Measurements from ENCODE around the gene GRM8.

Gene GRM8

DNA sequence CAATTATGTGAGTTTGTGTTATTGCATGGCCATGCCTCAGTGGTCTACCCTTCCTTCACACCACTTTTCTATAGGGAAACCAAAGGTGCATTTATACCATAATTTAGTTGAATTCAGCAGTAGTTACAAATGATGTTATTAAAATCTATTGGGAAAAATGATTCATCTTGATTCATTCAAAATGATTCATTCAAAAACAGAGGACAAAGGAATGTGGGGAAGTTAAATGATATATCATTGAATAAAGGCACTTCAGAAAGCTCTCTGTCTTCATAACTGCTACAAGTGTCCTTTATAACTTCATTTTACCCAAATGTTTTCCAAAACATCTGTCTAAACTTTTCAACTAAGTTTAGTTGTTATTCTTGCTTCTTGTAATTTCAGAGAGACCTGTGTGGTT, 722.9 kb downstream of the GRM8 start:
- DNase-seq (ENCODE audit: low read depth in 2 of 2): no peak

DNA sequence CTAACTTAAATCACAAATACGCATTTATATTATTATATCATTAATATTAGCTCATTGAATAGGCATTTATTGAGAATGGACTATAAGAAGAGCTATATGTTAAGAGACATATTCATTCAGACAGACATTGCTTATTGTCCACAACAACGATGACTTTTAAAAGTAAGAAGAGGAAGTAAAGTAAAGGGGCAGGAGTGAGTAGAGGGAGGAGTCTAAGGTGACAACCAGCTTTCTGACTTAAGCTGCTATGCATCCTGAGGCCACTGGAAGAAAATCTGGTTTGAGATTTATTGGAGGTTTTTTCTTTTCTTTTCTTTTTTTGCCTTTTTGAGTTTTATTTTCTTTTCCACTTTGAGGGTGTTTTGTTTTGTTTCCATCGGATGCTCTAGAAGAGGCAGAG, 723.5 kb downstream of the GRM8 start:
- DNase-seq (ENCODE audit: low read depth in 2 of 2): no peak

DNA sequence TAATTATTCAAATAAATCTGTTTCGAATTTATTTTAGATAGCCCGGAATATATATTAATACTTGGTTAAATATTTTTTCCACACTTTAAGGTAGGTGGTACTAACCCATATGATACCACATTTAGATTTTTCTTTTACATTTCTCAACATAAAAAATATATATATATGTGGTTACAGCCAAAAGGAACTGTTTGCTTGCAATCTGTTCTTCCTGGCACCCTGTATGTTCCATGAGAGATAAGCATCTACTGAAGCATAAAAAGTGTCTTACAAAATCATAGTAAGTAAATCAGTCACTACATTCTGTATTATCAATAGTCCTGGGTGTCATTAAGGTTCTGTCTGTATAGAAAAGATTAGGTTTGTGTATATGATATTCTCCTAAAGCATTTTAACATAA, 726.8 kb downstream of the GRM8 start:
- DNase-seq (ENCODE audit: low read depth in 2 of 2): no peak

DNA sequence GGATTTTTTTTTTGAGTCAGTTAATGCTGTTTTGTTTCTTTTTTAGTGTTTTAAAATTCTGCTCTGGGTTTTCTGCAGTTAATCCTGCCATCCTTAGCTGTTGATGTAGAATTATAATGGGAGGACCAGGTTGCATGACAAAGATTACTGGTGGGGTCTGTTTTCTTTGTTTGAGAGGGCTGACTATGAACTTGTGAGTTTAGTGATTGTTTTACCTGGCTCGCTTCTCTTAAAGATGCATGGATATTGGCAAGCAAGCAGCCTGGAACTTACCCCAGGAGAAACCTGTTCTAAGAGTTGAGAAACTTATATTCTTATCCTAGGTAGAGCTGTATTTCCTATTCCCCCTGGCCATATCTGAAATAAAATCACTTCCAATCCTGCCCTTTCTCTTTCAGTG, 727.8 kb downstream of the GRM8 start:
- DNase-seq (ENCODE audit: low read depth in 2 of 2): no peak

DNA sequence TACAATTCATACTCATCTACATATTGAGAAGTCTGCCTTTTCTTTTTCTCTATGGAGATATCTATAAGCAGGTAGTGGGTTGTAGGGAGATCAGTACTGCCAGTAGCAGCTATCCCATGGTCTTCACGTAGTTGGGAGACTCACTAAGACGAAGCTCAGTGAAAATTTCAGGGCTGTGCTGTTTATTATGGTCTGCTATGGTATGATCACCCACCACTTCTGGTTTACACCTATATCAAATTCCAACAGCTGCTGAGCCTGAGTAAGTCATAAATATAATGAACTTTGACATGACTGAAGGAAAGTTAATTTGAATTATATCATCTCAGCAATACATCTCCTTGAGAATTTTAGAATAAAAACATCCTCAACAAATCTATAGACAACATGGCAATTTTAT, 741.7 kb downstream of the GRM8 start:
- DNase-seq (ENCODE audit: low read depth in 2 of 2): no peak

DNA sequence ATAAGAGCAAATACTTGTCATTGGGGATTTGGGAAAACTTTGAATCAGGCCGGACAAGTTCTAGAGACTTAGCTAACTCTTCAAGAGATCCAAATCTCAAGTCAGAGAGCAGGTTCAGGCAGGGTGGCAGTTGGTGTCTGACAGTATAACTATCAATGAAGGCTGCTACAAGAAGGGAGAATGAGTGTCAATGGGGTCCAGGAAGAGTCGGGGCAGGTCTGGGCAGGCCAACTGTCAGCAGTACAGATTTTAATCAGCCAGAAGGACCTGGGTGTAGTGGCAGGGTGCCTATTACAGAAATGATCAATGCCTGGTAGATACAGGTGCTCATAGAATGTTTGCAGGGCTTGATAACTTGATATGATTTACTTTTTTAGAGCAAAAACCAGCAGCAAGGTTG, 751.1 kb downstream of the GRM8 start:
- DNase-seq (ENCODE audit: low read depth in 2 of 2): no peak

DNA sequence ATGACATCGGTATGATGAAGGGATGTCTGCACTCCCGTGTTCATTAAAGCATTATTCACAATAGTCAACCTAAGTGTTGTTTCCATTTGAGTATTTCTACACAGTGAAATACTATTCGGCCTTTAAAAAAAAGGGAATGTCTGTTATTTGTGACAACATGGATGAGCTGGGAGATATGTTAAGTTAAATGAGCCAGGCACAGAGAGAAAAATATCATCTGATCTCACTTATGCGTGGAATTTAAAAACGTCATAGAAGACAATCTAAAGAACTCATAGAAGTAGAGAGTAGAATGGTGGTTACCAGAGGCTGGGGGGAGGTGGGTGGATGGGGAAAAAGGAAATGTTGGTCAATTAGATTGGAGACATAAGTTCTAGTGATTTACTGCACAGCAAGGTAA, 753.3 kb downstream of the GRM8 start:
- DNase-seq (ENCODE audit: low read depth in 2 of 2): no peak

DNA sequence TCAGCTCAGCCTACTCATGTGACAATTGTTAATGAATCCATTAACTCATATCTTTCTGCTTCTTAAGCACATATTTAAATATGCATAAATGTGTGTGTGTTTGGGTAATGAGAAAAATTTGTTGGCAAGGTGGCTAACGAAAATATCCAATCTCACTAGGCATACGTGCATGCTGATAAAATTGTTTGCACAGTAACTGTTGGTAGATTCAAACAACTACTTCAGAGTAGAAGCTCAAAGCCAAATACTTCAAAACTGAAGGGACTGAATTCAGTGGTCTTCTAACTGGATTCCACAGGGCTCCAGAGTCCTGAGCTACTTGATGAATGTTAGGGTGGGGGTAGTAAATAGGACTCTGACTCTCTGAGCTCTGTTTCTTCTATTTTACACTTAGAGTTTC, 757.0 kb downstream of the GRM8 start:
- DNase-seq (ENCODE audit: low read depth in 2 of 2): no peak

DNA sequence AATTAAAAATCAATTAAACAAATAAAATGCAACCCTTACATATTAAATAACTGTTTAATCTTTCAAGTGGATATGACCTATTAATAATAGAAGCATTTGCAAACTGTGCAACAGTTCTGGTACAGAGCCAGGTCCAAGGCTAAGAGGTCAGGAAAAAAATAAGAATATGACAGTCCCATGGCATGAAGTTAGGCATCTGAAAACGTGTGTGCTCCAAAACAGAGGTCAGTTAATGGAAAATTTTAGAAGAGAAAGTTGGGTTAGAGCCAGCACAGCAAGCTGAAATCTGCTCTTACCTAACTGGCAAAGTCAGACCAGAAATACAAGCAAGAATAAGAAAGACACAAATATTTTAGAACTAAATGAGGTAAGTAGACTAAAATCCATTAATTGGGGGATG, 757.7 kb downstream of the GRM8 start:
- DNase-seq (ENCODE audit: low read depth in 2 of 2): no peak

DNA sequence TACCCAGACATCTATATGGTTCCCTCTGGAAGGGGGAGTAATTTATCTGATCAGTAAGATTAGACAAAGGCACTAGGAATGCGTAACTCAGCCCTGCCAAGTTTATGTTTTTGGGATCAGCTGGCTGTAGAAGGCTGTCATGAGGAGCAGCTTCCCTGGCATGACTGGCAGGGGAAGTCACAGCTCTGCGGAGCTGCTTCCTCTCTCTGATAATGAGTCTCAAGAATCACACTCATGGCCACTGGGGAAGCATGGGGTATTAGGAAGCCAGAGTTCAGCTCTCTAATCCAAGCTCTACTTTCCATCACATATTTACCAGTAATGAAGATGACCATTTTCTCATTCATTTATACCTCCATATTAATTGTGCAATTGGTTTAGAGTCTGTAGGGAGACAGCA, 758.9 kb downstream of the GRM8 start:
- DNase-seq (ENCODE audit: low read depth in 2 of 2): no peak

DNA sequence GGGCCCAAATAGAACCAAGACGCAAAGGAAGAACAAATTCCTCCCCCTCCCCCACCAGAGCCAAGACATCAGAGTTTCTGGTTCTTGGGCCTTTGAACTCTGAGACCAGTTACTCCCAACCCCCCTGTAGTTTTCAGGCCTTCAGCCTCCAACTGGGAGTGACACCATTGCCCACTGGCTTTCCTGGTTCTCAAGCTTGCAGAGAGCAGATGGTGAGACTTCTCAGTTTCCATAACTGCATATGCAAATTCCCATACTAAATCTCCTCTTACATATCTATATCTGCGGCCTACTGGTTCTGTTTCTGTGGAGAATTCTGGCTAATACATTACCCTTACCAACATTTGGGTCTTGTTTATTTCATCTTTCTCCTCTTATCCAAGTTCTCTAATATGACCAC, 762.9 kb downstream of the GRM8 start:
- no peak for DNase-seq (ENCODE audit: low read depth in 2 of 2)

DNA sequence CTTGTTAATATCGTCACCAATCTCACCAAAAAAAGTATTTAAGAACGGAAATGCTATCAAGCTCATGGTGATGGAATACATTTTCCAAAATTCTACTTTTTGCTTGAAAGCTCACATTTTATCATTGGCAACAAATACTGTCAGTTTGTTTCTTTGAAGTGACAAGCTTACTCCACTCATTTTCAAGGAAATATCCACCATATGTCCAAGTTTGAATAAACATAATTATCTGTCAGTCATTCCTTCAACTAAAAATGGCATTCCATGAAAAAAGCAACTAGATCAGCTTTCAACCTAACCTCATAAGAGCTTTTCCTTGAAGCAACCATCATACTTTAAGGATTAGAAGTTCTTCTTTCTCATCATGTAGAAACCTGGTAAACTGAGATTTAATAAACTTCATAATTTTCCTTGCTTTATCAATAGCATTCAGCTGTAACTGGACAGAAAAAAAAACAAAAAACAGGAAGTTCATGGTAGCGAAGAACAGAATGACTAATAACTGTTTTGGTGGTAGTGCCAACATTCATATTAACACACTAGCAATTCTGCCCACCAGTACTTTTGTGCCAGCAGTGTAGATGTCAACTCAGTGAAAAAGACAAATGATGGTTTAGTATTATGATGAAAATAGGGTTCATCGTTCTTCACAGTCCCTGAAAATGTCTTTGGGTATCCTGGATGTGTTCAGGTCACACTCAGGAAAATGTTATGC, 764.9 kb downstream of the GRM8 start:
- no peak for DNase-seq (ENCODE audit: low read depth in 2 of 2)

DNA sequence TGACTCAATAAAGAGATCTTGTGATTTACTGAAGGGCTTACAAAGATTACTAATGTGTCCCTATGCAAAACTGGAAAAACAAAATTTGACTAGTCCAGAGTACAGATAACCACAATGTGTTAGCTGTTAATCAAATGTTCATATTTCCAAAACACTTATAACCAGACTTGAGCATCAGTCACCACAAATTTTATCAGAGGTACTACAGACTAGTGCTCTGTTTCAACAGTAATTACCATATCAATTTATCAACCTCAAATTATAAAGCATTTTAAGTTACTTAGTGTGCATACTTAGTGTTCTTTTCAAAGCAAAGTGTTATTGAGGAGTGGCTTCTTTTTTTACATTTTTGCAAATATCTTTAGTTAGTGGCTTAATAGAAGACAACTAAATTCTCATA, 765.9 kb downstream of the GRM8 start:
- DNase-seq (ENCODE audit: low read depth in 2 of 2): no peak

DNA sequence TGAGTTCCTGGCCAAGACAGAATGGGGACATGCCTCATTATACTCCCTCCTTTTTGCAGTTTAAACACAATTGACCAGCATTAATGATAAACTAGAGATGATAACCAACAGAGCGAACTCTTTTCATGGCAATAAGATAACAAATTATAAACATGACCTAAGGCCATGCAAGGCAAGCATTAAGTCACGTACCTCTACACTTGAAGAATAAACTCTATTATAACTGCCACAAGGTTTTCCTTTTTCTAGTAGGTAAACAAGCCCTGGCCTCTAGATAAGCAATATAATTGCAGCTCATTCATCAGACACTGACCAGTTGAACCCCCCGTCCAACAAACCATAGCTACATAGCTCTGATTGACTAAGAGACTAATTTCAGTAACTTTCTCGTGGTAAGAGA, 767.0 kb downstream of the GRM8 start:
- no peak for DNase-seq (ENCODE audit: low read depth in 2 of 2)

DNA sequence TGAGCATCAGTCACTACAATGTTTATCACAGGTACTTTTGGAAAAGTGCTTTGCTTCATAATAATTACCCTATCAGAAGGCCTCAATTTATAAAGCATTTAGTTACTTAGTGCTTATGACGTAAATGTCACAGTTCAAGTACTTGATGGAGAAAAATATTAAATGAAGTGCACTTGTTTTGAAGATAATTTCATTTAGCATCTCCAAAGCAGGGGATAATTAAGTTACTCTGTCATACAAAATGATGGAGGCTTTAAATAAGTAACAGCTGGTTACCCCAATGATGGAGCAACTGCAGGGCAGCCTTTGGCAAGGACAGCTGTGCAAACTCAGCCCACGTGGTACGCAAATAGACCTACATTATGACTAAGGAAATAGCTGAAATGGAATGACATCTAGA, 768.8 kb downstream of the GRM8 start:
- DNase-seq (ENCODE audit: low read depth in 2 of 2): no peak

DNA sequence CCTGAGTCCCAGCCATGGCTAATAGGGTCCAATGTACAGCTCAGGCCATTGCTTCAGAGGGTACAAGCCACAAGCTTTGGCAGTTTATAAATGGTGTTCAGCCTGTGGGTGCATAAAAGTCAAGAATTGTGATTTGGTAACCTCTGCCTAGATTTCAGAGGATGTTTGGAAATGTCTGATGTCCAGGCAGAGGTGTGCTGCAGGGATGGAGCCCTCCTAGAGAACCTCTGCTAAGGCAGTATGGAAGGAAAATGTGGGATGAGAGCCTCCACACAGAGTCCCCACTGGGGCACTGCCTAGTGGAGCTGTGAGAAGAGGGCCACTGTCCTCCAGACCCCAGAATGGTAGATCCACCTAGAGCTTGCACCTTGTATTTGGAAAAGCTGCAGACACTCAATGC, 779.9 kb downstream of the GRM8 start:
- DNase-seq (ENCODE audit: low read depth in 2 of 2): no peak

DNA sequence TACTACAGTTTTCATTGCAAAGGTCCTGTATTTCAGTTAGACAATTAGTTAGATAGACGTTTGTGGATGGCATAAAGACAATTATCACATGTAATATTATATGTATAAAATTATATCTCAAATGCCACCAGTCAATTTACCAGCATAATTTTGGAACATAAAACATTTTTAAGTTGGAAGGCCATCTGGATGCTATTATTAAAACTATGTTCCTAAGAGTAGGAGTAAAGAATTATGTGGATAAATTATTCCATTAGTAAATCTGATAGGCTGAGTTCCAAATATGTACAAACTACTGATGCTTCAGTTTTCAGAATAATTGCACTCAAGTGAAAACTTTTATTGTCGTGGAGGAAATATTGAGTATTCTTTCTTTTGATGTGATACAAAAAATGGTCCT, 790.3 kb downstream of the GRM8 start:
- DNase-seq (ENCODE audit: low read depth in 2 of 2): no peak

DNA sequence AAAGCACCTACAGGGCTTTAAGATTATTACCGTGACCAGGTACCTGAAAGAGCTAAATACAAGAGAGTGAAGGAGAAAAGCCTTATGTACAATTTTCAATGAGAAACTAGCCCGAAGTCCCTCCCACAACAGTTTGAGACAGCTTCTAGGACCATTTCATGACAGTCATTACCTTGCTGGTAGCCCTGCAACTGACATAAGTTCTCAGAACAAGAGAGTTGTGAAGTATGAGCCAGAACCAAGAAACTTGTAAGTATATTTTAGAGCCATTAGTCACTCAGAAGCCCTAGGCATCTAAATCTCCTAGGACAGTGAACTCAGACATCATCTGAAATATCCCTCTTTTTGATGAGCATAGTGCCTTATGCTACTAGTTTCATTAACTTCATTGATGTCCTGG, 792.1 kb downstream of the GRM8 start:
- no peak for DNase-seq (ENCODE audit: low read depth in 2 of 2)

DNA sequence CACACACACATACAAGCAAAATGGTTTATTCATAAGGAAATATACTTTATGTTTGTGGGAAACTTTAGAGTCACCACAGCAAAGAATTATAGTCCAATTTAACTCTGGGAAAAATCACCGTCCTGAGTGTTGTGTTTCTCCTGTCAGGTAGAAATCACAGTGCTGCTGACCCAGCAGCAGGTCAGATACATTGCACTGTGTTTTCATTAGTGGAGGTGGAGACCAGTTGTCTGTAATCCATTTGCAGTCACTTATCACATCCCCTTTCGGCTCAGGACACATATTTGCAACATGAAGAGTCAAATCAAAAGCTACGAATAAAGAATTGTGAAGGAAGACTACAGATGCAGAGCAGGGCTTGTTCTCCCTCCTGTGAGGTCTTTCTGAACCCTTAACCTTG, 799.6 kb downstream of the GRM8 start:
- no peak for DNase-seq (ENCODE audit: low read depth in 2 of 2)

DNA sequence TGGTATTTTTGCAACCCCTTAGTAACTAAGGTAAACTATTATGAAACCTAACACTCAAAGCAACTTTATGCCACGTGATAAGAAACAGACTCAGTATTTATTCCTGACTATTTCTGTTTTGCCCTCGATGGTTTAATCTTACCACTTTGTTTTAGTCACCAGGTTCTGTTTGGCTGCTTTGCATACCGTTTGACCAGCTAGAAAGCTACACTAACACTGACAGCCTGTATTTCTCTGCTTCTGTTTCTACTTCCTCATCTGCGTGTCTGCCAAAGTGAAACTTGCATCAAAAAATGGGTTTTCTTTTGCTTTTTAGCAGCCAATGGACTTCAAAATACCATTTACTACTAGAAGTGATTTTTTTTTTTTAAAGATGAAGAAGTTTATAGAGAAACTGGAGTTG, 802.5 kb downstream of the GRM8 start:
- DNase-seq (ENCODE audit: low read depth in 2 of 2): no peak

DNA sequence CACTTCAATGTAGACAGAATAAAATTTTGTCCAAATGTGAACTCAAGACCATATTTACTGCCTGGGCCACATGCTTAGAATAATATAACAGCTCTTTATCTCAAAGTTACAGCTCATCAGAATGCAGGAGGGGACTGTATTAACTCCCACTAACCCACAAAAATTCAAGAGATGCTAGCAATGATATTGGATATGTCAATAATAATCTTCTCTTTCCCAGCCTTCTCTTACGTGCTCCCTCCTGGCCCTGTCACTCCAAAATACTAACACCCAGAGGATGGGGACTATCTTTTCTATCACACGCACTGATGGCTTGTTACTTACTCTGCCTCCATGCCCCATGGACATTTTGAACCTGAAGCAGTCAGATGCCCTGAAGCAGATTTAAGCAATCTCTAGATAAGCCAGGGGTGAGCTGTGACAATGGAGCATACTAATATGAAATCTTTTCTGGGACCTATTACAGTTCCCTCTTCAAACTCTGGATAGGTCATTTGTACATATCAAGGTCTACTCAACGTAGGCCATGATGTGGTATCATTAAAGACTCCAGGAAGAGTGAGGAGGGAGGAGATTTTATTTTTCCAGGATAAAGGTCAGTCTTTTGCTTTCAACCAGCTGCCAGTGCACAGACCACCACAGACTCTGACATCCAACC, 803.0 kb downstream of the GRM8 start:
- DNase-seq (ENCODE audit: low read depth in 2 of 2): no peak

DNA sequence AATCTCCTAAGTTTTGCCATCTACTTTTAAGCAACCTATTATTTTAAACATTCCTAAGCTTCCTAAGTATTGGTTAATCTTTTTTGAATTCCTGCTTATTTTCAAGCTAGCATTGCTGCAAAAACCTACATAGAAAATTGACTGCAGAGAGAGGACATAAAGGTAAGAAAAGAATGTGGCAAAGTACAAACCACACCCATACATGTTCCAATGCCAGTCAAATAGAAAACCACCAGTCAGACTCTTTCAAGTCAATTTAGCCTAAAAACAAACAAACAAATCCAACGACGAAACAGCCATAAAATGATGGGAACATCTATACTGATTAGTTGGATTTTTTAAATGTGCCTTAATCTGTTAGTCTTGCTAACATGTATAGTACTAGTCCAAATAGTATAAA, 804.8 kb downstream of the GRM8 start:
- DNase-seq (ENCODE audit: low read depth in 2 of 2): no peak

DNA sequence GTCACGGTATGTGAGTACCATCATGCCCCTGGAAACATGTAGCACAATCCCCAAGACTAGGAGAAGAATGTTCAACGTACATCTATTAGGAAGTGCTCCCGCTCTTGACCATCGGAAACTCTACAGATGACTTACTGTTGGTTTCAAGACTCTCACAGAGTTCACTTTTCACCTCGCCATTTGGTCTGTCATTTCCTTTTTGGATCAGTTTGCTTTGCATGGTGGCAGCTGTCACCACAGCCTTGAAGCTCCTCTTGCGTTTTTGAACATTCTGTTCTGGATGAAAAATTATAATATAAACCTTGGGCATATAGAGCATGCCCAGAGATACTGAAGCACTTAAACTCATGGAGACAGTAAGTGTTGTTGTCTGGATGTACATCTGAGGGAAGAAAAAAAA, 806.8 kb downstream of the GRM8 start:
- no peak for DNase-seq (ENCODE audit: low read depth in 2 of 2)

DNA sequence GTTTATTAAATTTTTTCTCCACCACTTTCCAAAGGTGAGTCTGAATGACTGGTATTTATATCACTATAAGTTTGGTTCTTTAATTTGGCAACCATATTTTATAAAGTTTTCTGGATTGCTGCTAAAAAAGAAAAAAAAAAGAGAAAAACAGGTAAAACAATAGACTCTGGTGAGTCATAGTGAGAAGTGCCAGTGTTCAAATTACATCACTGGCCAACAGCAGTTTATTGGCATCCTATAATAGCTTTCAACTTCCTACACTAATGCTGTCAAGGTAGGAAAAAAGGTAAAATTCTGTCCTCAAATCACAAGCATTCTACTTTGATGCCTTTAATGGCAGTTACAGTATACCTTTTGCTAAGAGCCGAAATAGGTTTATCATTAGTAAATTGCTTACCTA, 808.8 kb downstream of the GRM8 start:
- no peak for DNase-seq (ENCODE audit: low read depth in 2 of 2)
